Caki2 (cell line): ENCODE measurements around the gene CPA5. TPM values are rescaled to one million over a fixed set of nuclear protein-coding genes. Genes with fewer than 3 reads are reported as not detected.

Source experiments
- DNase-seq: peaks from one replicate; pipeline ENCODE4 v3.0.0-alpha.2; 2015; ENCODE audit warnings: low read depth
- in situ Hi-C: cut with HindIII; loops from 2 replicates; pipeline ENCODE4 v1.10.0; 2016; ENCODE audit warnings: low sequenced_read_pairs, low pct_unique_long_range_greater_than_20kb, mixed read lengths
- total RNA-seq: library from RNA; depleted of rRNA; stranded (reverse); fragments of >200 nt; shearing (Covaris generic); gene quantifications from 2 replicates; pipeline ENCODE4 v1.2.3, GENCODE V29; 2014; ENCODE audit warnings: low replicate concordance

Gene CPA5
- total RNA-seq, 1 experiment from 2014 or later, result not detected

GRCh38 chr7:130384841-130385599, 40.4 kb downstream of the CPA5 start:
- in situ Hi-C loops, result no loop called here

GRCh38 chr7:130385600-130386066, 41.0 kb downstream of the CPA5 start:
- DNase-seq, result no peak
- in situ Hi-C loops, result no loop called here

More at GRCh38 chr7:130384841-130385599, 40.4 kb downstream of the CPA5 start:
- no peak for DNase-seq

- no peak for DNase-seq
These were observed 42.3 kb downstream of the CPA5 start for GRCh38 chr7:130386876-130387275.

GRCh38 chr7:130387306-130387627, 42.7 kb downstream of the CPA5 start:
- in situ Hi-C loops, result no loop called here
- DNase-seq, result no peak

More at GRCh38 chr7:130386876-130387275, 42.3 kb downstream of the CPA5 start:
- in situ Hi-C loops, result no loop called here

- no peak for DNase-seq
- in situ Hi-C loops, result no loop called here
These were observed 43.2 kb downstream of the CPA5 start for GRCh38 chr7:130387628-130388403.

GRCh38 chr7:130388671-130389070, 44.1 kb downstream of the CPA5 start:
- DNase-seq, result no peak
- in situ Hi-C loops, result no loop called here

- in situ Hi-C loops, result no loop called here
- no peak for DNase-seq
These were observed 45.9 kb downstream of the CPA5 start for GRCh38 chr7:130390486-130390885.

- in situ Hi-C loops, result no loop called here
- no peak for DNase-seq
These were observed 48.5 kb downstream of the CPA5 start for GRCh38 chr7:130393101-130393561.

GRCh38 chr7:130393841-130394411, 49.3 kb downstream of the CPA5 start:
- no peak for DNase-seq
- in situ Hi-C loops, result no loop called here

GRCh38 chr7:130394421-130395195, 50.0 kb downstream of the CPA5 start:
- in situ Hi-C loops, result no loop called here
- no peak for DNase-seq

- no peak for DNase-seq
- in situ Hi-C loops, result no loop called here
These were observed 50.8 kb downstream of the CPA5 start for GRCh38 chr7:130395421-130395820.

- no peak for DNase-seq
- in situ Hi-C loops, result no loop called here
These were observed 51.5 kb downstream of the CPA5 start for GRCh38 chr7:130396109-130396508.

GRCh38 chr7:130397051-130397757, 52.6 kb downstream of the CPA5 start:
- DNase-seq, result no peak
- in situ Hi-C loops, result no loop called here

GRCh38 chr7:130397758-130398073, 53.1 kb downstream of the CPA5 start:
- in situ Hi-C loops, result no loop called here
- DNase-seq, result no peak

- in situ Hi-C loops, result no loop called here
- no peak for DNase-seq
These were observed 54.0 kb downstream of the CPA5 start for GRCh38 chr7:130398526-130399090.

GRCh38 chr7:130400120-130400572, 55.5 kb downstream of the CPA5 start:
- in situ Hi-C loops, result no loop called here
- no peak for DNase-seq

- DNase-seq, result no peak
- in situ Hi-C loops, result no loop called here
These were observed 56.5 kb downstream of the CPA5 start for GRCh38 chr7:130401101-130401500.

GRCh38 chr7:130401578-130401977, 57.0 kb downstream of the CPA5 start:
- DNase-seq, result no peak
- in situ Hi-C loops, result no loop called here
